ENCODE measurements around the gene TRIML2.

TRIML2 gene

DNA sequence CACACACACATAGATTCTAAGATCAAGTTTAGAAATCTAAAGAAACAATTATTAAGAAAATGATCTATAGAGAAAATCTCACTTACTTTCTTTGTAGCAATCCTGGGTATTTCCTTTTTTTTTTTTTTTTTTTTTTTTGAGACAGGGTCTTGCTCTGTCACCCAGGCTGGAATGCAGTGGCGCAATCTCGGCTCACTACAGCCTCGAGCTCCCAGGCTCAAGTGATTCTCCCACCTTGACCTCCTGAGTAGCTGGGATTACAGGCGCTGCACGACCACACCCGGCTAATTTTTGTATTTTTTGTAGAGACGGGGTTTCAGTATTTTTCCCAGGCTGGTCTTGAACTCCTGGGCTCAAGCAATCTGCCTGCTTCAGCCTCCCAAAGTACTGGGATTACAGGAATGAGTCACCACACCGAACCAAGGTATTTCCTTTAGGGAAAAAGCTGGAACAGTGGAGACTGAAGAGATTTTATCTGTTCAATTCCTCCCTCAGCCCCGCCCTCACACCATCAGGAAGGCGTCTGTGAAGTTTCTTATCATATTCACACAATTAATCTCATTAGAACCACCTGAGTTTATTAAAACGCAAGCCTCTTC, at the start of gene TRIML2:
TRIML2 (minus strand) TSS at position 447 of the 599 bp plus-strand sequence. CDS start 4,235 bp downstream, outside the sequence.
- no peak for DNase-seq (ENCODE audit: low read depth)

DNA sequence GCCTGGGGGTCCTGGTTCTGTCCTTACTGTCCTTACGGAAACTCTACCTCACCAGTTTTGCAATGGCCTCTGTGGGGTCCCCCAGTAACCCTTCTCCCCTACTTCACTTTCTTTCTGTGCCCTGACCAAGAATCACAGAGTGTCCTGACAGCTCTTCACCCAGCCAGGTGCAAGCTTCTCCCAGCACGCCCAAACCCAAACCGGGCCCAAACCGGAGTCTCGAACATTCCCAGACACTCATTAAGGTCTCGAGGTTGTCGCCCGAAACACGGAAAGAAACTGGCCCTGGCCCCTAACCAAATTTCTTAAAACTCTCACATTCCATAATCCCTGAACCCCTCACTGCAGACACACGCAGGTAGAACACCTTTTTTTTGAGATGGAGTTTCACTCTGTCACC, 48.9 kb upstream of the TRIML2 start:
- DNase-seq (ENCODE audit: low read depth) = no peak

- no peak for DNase-seq (ENCODE audit: low read depth)
These were observed 45.4 kb upstream of the TRIML2 start for GRCh38 chr4:188154668-188155405.

DNA sequence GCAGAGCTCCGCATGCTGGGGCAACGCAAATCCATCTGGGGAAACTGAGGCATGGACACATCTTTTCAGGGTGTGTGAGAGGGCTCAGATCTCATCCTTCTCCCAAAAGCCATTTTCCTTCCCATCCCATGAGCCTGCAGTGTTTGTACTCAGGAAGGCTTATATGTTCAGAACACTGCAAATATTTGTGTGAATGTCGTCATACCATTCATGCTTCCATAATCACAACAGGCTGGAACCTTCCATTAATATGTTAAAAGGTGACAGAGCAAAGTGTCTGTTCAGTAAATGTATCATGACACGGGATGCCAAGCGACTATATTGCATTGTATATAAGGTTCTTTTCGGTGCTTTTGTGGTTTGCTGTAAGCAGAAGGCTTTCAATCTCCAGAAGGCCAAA, 38.4 kb upstream of the TRIML2 start:
- DNase-seq (ENCODE audit: low read depth) = no peak

DNA sequence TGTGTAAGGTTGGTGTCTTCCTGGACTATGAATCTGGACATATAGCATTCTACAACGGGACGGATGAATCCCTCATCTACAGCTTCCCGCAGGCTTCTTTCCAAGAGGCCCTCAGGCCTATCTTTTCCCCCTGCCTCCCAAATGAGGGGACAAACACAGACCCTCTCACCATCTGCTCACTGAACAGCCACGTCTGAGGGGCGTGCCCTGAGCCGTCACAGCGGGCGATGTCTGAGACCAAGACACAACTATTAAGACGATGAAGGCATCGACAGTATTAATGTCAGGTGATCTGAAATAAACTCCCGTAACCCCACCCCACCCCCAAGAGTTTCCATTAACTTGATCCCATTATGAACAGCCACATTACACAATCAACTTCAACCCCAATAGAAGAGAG, 37.8 kb upstream of the TRIML2 start:
- no peak for DNase-seq (ENCODE audit: low read depth)

DNA sequence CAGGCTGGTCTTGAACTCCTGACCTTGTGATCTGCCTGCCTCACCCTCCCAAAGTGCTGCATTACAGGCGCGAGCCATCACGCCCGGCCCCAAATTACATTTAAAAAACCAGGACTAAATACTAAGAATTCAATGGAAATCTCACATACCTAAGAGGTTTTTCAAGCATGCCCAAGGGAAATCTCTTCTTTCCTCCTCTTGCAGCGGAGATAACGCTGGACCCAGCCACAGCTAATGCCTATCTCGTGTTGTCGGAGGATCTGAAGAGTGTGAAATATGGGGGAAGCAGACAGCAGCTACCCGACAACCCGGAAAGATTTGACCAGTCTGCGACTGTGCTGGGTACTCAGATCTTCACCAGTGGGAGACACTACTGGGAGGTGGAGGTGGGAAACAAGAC, 37.2 kb upstream of the TRIML2 start:
- no peak for DNase-seq (ENCODE audit: low read depth)

GRCh38 chr4:188145601-188146000, 36.2 kb upstream of the TRIML2 start:
- no peak for DNase-seq (ENCODE audit: low read depth)

GRCh38 chr4:188143731-188144130, 34.3 kb upstream of the TRIML2 start:
- DNase-seq (ENCODE audit: low read depth) = no peak

DNA sequence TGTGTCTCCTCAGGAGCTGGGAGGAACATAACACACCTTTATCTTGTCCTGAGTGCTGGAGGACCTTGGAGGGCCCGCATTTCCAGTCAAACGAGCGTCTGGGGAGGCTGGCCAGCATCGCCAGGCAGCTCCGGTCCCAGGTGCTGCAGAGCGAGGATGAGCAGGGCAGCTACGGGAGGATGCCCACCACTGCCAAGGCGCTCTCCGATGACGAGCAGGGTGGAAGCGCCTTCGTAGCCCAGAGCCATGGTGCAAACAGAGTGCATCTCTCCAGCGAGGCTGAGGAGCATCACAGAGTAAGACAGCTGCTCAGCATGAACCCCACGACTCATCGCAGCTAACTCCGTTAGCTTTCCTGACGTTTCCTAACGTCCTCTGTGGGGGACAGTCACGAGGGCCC, 30.3 kb upstream of the TRIML2 start:
- no peak for DNase-seq (ENCODE audit: low read depth)

GRCh38 chr4:188139141-188139540, 29.7 kb upstream of the TRIML2 start, which contains the start of gene TRIML1:
Gene TRIML1 (plus strand): TSS chr4:188139441. CDS start chr4:188139559, 118 bp downstream.
- no peak for DNase-seq (ENCODE audit: low read depth)

DNA sequence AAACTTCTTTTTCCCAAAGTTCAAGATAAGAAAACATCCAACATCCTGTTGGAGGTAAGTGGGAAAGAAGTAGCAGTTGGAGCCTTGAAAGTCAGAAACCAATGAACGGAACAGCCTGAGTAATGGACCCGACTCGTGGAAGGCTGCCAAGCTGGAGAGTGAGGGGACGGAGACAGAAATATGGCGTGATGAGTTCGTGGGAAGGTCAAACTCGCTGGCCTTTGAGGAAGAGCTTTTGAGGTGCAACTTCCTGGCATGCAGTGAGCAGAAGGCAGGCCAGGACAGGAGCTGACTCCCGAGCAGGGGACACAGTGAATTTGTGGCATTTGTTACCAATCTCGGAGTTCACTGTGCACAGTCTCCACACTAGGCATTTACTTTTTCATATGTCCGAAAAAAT, 28.8 kb upstream of the TRIML2 start:
- no peak for DNase-seq (ENCODE audit: low read depth)

DNA sequence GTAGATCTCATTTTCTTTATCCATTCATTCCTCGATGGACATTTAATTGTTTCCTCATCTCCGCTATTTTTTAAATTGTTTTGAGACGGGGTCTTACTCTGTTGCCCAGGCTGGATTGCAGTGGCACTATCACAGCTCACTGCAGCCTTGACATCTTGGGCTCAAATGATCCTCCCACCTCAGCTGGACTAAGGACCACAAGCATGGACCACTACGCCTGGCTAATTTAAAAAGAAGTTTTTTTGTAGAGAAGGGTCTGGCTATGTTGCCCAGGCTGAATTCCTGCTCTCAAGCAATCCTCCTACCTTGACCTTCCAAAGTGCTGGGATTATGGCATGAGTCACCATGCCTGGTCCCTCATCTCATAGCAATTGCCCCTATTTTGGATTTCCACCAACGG, 22.8 kb upstream of the TRIML2 start:
- DNase-seq (ENCODE audit: low read depth) = no peak

GRCh38 chr4:188130355-188130754, 21.0 kb upstream of the TRIML2 start:
- DNase-seq (ENCODE audit: low read depth) = no peak

- no peak for DNase-seq (ENCODE audit: low read depth)
These were observed 17.9 kb upstream of the TRIML2 start for GRCh38 chr4:188127214-188127874.

- no peak for DNase-seq (ENCODE audit: low read depth)
These were observed 12.1 kb upstream of the TRIML2 start for GRCh38 chr4:188121530-188121929.

GRCh38 chr4:188117631-188118324, 8.4 kb upstream of the TRIML2 start:
- no peak for DNase-seq (ENCODE audit: low read depth)

- no peak for DNase-seq (ENCODE audit: low read depth)
These were observed 3.8 kb upstream of the TRIML2 start for GRCh38 chr4:188113156-188113555.

DNA sequence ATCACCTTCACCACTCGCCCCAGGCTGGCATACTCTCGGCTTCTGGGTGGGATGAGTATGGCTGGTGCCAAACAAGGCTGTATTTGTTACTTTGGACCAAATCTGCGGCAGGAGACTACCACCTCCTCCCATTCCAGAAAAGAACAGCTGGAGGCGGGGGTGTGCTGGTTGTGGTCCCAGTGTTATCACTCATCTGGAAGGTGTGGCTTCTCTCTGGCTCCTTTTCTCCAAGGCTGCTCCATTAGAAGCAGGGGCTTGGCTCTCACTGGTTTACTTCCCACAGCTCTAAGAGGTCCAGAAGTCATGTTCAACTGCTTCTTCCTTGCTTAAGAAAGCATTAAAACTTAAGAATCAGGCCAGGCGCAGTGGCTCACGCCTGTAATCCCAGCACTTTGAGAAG, 2.6 kb upstream of the TRIML2 start:
- DNase-seq (ENCODE audit: low read depth) = no peak

GRCh38 chr4:188110741-188111471, 1.5 kb upstream of the TRIML2 start:
- no peak for DNase-seq (ENCODE audit: low read depth)

DNA sequence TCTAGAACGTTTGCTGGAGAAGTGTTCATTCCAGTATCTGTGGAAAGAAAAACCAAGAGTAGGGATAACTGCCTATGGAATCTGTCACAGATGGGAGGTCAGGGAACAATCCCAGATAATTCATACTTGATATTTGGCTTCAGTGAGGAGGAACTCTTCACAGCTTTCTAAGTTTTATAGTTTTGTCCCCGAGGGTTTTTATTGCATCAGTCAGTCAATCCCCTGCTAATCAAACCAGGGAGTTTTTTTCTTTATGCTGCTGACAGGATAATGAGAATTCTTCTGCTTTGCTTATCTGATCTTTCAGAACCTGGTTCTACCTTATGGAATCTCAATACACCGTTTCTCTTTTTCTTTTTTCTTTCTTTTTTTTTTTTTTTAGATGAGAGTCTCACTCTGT, 633 bp upstream of the TRIML2 start:
- no peak for DNase-seq (ENCODE audit: low read depth)

DNA sequence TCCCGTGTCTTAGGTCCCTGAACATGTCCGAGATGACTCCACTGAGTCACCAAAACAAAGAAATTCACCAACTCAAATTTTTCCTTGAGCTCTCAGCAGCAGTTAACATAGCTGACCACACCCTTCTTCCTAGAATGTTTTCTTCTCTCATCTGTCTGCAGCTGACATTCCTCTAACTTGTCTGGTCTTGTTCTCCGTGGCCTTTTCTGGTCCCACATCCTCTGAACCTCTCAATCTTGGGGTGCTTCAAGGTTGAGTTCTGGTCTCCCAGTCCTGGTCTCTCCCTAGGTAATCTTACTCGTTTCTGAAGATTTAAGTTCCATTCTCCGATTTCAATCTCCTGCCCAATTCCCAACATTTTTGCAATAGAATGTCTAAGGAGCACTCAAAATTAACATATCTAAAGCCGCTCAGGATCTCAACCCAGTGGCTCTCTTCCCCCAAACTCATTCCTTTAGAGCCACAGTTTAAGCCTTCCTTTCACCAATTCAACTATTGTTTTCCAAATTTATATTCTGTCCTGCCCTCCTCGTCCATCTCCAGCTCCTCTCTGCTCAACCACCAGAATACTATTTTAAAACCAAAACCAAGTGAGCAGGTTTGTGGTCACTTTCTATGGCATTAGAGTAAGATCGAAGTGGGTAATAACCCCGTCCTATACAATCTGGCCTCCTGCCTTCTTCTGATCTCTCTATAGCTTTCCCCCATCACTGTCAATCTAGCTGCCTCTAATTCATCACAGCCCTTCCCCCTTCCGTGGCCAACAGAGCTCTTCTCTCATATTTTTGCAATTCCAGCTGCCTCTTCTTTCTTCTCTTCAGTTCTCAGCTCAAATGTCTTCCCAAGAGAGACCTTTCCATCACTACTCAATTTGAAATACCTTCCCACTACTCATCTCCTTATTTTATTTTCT, 1.2 kb downstream of the TRIML2 start:
- DNase-seq (ENCODE audit: low read depth) = no peak
